Measurements from ENCODE around the gene STXBP5L.
"Not testable (repeated sequence)": the region's sequence is repeated elsewhere in the genome, so short reads cannot be mapped to it uniquely, and the experiment has no call there.

STXBP5L gene

GRCh38 chr3:121018917-121019321, 110.9 kb downstream of the STXBP5L start:
- DNase-seq: no peak

- DNase-seq: no peak
Measured at GRCh38 chr3:121063628-121064027, 155.6 kb downstream of the STXBP5L start.

DNA sequence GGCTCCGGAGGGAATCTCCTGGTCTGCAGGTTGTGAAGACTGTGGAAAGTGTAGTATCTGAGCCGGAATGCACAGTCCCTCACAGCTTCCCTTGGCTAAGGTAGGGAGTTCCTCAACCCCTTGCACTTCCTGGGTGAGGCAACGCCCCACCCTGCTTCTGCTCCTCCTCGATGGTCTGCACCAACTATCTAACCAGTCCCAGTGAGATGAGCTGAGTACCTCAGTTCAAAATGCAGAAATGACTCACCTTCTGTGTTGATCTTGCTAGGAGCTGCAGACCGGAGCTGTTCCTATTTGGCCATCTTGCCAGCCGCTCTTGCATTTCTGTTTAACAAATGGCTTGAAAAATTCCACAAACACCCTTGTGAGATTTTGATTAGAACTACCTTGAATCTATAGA, 156.1 kb downstream of the STXBP5L start:
- DNase-seq: no peak

DNA sequence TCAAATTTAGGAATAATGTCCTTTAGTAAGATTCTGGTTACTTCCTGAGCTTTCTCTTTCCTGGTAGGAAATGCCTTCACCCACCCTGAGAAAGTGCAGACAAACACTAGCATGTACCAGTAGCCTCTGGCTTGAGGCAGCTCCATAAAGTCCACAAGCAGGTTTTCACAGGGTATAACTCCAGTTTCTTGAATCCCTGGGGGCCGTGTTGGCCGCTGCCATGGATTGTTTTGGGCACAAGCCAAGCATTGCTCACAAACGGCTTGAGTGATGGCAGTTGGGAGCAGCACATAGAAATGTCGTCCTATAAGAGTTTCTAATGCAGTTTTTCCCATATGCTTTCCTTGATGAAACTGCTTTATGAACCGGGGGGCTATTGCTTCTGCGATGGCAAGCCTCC, 164.1 kb downstream of the STXBP5L start:
- DNase-seq: no peak

DNA sequence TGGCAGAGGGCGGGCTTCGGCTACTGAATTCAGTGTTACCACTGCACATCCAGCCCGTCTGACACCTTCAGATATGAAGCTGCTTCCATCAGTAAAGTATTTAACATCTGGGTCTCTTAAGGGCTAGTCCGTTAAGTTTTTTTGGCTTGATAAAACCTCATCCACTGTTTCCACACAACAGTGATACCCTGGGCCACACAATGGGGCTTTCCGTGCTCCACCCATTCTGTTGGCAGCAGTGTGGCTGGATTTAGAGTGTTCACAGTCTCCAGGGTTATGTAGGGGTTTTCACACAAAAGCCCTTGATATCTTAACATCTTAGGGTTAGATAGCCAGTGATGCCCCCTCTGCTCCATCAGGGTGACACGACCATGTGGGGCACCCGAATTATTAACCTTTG, 165.0 kb downstream of the STXBP5L start:
- no peak for DNase-seq

GRCh38 chr3:121075191-121075590, 167.2 kb downstream of the STXBP5L start:
- no peak for DNase-seq

DNA sequence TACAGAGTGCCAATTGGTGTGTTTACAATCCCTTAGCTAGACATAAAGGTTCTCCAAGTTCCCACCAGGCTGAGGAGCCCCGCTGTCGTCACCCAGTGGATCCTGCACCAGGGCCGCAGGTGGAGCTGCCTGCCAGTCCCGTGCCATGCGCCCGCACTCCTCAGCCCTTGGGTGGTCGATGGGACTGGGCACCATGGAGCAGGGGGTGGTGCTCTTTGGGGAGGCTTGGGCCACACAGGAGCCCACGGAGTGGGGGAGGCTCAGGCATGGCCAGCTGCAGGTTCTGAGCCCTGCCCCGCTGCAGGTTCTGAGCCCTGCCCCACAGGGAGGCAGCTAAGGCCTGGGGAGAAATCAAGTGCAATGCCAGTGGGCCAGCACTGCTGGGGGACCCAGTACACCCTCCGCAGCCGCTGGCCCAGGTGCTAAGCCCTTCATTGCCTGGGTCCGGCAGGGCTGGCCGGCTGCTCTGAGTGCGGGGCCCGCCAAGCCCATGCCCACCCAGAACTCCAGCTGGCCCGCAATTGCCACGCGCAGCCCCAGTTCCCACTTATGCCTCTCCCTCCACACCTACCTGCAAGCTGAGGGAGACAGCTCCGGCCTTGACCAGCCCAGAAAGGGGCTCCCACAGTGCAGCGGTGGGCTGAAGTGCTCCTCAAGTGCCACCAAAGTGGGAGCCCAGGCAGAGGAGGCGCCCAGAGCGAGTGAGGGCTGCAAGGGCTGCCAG, 170.5 kb downstream of the STXBP5L start:
- DNase-seq: not testable (repeated sequence)

DNA sequence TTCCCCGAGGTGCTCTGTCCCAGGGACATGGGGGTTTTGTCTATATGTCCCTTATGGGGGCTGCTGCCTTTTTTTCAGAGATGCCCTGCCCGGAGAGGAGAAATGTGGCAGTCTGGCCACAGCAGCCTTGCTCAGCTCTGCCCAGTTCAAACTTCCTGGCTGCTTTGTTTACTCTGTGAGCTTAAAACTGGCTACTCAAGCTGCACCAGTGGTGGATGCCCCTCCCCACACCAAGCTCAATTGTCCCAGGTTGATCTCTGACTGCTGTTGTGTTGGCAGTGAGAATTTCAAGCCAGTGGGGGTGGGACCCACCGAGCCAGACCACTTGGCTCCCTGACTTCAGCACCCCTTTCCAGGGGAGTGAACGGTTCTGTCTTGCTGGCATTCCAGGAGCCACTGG, 188.9 kb downstream of the STXBP5L start:
- DNase-seq: no peak

DNA sequence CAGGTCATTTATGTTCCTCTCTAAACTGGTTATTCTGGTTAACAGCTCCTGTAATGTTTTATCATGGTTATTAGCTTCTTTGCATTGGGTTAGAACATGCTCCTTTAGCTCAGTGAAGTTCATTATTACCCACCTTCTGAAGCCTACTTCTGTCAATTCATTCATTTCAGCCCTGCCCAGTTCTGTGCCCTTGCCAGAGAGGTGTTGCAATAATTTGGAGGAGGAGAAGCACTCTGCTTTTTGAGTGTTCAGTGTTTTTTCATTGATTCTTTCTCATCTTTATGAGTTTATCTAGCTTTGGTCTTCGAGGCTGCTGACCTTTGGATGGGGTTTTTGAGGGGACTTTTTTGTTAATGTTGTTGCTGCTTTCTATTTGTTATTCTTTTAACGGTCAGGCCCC, 203.1 kb downstream of the STXBP5L start:
- not testable (repeated sequence) for DNase-seq

GRCh38 chr3:121111914-121112612, 204.1 kb downstream of the STXBP5L start:
- peak in 1 of 58 donors; percentile 2 for DNase-seq

- DNase-seq: peak in 1 of 58 donors; percentile 0
Measured at GRCh38 chr3:121126033-121126706, 218.2 kb downstream of the STXBP5L start.

GRCh38 chr3:121126707-121127035, 218.7 kb downstream of the STXBP5L start:
- no peak for DNase-seq

GRCh38 chr3:121152573-121152972, 244.6 kb downstream of the STXBP5L start:
- DNase-seq: no peak

DNA sequence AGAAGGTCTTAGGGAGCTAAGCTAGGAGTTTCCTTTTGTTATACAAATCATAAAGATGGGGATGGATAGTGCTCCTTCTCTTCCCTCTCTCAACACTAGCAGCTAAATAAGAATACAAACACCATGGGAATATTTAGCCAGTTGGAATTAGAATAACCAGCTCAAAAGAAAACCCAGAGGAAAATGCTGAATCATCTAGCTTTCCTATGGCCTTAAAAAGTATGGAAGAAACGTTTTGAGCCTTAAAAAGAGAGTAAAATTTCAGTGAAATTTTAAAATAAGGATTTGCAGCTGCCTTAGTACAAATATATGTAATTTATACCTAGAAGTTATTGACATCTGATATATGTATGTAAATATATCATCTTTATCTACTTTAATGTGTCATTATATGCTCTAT, 245.8 kb downstream of the STXBP5L start:
- no peak for DNase-seq

- DNase-seq: no peak
Measured at GRCh38 chr3:121155028-121155427, 247.0 kb downstream of the STXBP5L start.

GRCh38 chr3:121165397-121165837, 257.4 kb downstream of the STXBP5L start:
- no peak for DNase-seq

- no peak for DNase-seq
Measured at GRCh38 chr3:121167374-121168139, 259.6 kb downstream of the STXBP5L start.

- no peak for DNase-seq
Measured at GRCh38 chr3:121175083-121175482, 267.1 kb downstream of the STXBP5L start.

- not testable (repeated sequence) for DNase-seq
Measured at GRCh38 chr3:121190626-121191025, 282.6 kb downstream of the STXBP5L start.

DNA sequence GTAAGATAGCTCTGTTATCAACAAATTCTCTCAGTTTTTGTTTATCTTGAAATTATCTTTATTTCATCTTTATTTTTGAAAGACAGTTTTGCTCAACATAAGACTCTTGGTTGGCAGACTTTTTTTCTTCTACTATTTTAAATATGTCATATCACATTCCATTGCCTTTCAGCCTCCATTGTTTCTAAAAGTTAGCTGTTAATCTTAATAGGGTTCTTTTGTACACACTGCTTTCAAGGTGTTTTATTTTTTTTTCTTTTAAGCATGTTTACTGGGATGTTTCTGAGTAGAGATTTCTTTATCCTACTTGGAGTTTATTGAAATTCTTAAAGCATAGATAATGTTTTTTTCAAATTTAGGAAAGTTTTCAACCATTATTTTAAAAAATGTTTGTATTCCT, 294.6 kb downstream of the STXBP5L start:
- no peak for DNase-seq

- DNase-seq: no peak
Measured at GRCh38 chr3:121223116-121223515, 315.1 kb downstream of the STXBP5L start.

GRCh38 chr3:121228971-121229370, 321.0 kb downstream of the STXBP5L start:
- no peak for DNase-seq
